Ishikawa (cell line): ENCODE measurements around the gene CHMP6.

Experiments used
- CEBPB ChIP-seq: IDR thresholded peaks from 2 replicates; pipeline ENCODE4 v1.6.1; 2012
- CREB1 ChIP-seq: IDR thresholded peaks from 2 replicates; pipeline ENCODE4 v1.6.1; 2012; ENCODE audit warnings: low read depth
- EGR1 ChIP-seq: IDR thresholded peaks from 2 replicates; pipeline ENCODE4 v1.6.1; 2012
- EP300 ChIP-seq: IDR thresholded peaks from 2 replicates; pipeline ENCODE4 v1.6.1; 2012; ENCODE audit warnings: borderline replicate concordance
- FOXM1 ChIP-seq: IDR thresholded peaks from 2 replicates; pipeline ENCODE4 v1.6.1; 2012; ENCODE audit warnings: low read depth, borderline replicate concordance
- NFIC ChIP-seq: IDR thresholded peaks from 2 replicates; pipeline ENCODE4 v1.6.1; 2012
- RAD21 ChIP-seq: IDR thresholded peaks from 2 replicates; pipeline ENCODE4 v1.6.1; 2012; ENCODE audit warnings: low read depth
- TAF1 ChIP-seq: IDR thresholded peaks from 2 replicates; pipeline ENCODE4 v1.6.1; 2012; ENCODE audit warnings: low read depth, mild to moderate bottlenecking
- TCF12 ChIP-seq: IDR thresholded peaks from 2 replicates; pipeline ENCODE4 v1.6.1; 2012; ENCODE audit warnings: low read depth
- TEAD4 ChIP-seq: IDR thresholded peaks from 2 replicates; pipeline ENCODE4 v1.6.1; 2012
- YY1 ChIP-seq: IDR thresholded peaks from 2 replicates; pipeline ENCODE4 v1.6.1; 2012; ENCODE audit warnings: low read depth
- ZBTB7A ChIP-seq: IDR thresholded peaks from 2 replicates; pipeline ENCODE4 v1.6.1; 2012; ENCODE audit warnings: low read depth
- TF ChIP-seq, protein P1 (sequence below): IDR thresholded peaks from 2 replicates; pipeline ENCODE4 v1.6.1; 2012; ENCODE audit warnings: low read depth, mild to moderate bottlenecking
- TF ChIP-seq, protein P2 (sequence below): IDR thresholded peaks from 2 replicates; pipeline ENCODE4 v1.6.1; 2012
- TF ChIP-seq, protein P3 (sequence below): IDR thresholded peaks from 2 replicates; pipeline ENCODE4 v1.6.1; 2012

The CHMP6 gene

DNA sequence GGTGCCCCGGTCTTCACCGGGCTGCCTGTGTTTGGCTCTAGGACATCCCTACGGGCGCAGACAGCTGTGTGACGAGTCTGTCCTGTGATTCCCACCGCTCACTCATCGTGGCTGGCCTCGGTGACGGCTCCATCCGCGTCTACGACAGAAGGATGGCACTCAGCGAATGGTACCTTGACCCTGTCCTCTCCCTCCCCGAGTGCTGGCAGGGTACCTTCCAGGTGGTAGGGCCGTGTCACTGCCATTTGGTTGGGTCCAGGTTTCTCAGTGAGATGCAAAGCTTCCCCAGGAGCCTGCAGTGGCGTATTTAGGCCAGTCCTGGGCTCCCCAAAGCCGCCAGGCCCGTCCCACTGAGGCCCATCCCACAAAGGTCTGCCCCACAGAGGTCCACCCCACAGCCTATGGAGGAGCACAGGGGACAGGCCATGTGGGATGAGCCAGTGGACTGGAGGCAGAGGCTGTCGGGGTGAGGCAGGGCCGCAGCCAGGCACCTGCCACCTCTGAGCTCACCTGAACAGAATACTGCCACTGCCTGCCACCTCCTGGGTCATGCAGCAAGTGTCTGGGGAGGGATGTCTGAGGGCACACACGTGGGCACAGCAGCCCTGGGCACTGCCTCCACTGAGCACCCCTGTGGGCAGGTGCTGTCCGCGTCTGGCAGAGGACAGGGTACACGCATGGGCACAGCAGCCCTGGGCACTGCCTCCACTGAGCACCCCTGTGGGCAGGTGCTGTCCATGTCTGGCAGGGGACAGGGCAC is 31.4 kb upstream of the CHMP6 start:
- TF ChIP-seq TAF1, result no peak
- no peak for TF ChIP-seq RAD21

DNA sequence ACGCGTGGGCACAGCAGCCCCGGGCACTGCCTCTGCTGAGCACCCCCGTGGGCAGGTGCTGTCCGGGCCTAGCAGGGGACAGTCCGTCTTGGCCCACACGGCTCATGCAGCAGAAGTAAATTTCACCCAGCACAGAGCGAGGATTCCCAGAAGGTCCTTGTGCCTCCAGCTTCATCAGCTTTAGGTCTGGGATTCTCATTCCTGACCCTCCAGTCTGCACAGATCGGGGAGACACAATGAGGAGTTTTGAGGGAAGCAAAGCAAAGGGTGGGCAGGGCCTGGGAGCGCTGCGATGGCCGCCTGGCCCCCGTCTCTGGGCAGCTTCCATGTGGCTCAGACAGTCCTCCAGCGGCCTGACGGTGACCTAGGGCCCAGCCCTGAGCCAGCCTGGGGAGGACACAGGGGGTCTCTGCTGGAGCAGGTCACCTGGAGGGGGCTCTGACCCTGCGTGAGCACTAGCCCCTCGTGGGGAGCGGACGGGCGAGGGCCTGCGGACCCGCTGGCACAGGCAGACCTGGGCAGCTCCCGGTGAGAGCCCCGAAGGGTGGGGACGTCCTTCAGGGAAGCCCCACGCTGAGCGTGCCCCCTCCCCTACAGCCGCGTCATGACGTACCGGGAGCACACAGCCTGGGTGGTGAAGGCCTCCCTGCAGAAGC is 30.7 kb upstream of the CHMP6 start:
- TF ChIP-seq TCF12 (no peak), RAD21 (no peak), CREB1 (no peak), TEAD4 (no peak), YY1 (no peak), EGR1 (no peak), NFIC (no peak), CEBPB (no peak)

DNA sequence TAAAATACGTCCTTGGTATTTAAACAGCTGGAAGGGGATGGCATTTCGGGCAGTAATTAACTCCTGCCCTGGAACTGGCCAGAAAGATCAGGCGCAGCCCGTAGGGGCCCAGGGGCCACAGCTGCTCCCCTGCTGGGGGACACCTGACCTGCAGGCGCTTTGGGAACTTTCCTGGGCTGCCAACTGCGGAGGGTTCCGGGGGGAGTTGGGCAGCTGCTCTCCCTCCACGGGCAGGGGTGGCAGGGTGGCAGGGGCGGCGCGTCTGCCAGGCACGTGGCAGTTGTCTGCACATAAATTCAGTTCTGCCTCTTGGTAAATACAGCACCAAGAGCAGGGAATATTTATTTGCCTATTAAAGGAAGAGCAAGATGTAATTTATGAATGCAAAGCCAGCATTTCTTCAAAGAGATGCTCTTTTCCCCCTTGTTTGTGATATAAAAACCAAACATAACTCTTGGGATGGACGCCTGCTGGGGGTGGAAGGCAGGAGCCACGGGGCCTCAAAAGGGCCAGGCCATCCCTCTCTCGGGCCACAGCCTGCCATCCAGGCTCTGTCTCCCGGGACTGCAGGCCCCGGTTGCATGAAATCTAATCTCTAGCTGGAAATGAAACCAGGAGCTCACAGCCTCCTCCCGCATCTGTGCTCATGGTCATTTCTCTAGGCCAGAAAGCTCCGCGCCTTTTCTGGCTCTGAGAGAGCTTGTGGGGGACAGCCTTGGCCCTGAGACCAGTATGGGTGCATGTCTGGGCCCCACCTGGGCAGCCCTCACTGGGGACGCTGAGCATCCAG is 29.9 kb upstream of the CHMP6 start:
- no peak for TF ChIP-seq NFIC
- no peak for TF ChIP-seq EP300
- TF ChIP-seq YY1, result no peak
- no peak for TF ChIP-seq ZBTB7A
- no peak for TF ChIP-seq CREB1
- no peak for TF ChIP-seq RAD21
- no peak for TF ChIP-seq TAF1
- TF ChIP-seq, protein P1, sequence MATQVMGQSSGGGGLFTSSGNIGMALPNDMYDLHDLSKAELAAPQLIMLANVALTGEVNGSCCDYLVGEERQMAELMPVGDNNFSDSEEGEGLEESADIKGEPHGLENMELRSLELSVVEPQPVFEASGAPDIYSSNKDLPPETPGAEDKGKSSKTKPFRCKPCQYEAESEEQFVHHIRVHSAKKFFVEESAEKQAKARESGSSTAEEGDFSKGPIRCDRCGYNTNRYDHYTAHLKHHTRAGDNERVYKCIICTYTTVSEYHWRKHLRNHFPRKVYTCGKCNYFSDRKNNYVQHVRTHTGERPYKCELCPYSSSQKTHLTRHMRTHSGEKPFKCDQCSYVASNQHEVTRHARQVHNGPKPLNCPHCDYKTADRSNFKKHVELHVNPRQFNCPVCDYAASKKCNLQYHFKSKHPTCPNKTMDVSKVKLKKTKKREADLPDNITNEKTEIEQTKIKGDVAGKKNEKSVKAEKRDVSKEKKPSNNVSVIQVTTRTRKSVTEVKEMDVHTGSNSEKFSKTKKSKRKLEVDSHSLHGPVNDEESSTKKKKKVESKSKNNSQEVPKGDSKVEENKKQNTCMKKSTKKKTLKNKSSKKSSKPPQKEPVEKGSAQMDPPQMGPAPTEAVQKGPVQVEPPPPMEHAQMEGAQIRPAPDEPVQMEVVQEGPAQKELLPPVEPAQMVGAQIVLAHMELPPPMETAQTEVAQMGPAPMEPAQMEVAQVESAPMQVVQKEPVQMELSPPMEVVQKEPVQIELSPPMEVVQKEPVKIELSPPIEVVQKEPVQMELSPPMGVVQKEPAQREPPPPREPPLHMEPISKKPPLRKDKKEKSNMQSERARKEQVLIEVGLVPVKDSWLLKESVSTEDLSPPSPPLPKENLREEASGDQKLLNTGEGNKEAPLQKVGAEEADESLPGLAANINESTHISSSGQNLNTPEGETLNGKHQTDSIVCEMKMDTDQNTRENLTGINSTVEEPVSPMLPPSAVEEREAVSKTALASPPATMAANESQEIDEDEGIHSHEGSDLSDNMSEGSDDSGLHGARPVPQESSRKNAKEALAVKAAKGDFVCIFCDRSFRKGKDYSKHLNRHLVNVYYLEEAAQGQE, result no peak
- no peak for TF ChIP-seq FOXM1
- TF ChIP-seq TCF12, result no peak
- TF ChIP-seq, protein P2, sequence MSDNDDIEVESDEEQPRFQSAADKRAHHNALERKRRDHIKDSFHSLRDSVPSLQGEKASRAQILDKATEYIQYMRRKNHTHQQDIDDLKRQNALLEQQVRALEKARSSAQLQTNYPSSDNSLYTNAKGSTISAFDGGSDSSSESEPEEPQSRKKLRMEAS, result no peak
- no peak for TF ChIP-seq CEBPB

DNA sequence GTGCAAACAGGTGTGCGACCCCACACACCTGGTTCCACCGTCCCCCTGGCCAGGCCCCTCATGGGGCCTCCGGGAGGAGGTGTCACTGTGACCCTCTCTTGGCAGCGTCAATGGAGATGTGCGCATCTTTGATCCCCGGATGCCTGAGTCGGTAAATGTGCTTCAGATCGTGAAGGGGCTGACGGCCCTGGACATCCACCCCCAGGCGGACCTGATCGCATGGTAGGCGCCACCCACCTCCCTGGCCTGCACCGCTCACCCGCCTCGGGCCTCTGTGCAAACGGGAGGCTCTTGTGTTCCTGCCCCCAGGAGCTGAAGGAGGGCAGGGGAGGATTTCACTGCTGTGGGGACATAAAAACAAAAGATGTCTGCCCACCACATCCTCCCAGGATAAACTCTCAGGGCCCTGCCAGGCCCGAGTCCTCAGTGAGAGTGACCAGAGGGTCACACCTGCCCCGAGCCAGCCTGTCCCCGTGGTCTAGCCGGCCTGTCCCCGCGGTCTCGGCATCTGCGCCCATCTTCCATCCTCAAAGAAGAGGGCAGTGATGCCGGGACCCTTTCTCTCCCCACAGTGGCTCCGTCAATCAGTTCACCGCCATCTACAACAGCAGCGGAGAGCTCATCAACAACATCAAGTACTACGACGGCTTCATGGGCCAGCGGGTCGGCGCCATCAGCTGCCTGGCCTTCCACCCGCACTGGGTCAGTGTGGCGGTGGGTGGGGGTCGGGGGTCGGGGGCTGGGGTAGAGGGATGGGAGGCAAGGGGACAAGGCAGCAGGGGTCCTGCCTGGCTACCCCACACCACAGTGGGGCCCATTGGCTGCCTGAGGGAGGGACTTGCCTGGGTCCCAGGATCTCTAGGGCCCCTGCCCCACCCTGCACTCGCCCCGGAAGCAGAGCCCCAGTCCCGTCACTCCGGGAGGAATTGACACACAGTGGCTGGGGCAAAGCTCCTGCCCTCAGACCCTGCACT is 29.0 kb upstream of the CHMP6 start:
- TF ChIP-seq, protein P1, result no peak
- no peak for TF ChIP-seq EGR1
- TF ChIP-seq, protein P2, result no peak
- TF ChIP-seq EP300, result no peak
- TF ChIP-seq NFIC, result no peak
- no peak for TF ChIP-seq CEBPB
- no peak for TF ChIP-seq ZBTB7A
- no peak for TF ChIP-seq FOXM1
- no peak for TF ChIP-seq RAD21
- TF ChIP-seq, protein P3, sequence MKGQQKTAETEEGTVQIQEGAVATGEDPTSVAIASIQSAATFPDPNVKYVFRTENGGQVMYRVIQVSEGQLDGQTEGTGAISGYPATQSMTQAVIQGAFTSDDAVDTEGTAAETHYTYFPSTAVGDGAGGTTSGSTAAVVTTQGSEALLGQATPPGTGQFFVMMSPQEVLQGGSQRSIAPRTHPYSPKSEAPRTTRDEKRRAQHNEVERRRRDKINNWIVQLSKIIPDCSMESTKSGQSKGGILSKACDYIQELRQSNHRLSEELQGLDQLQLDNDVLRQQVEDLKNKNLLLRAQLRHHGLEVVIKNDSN, result no peak
- TF ChIP-seq YY1, result no peak
- no peak for TF ChIP-seq TCF12
- TF ChIP-seq CREB1, result no peak
- no peak for TF ChIP-seq TAF1
- TF ChIP-seq TEAD4, result no peak
